ENCODE data around the gene RNF148.

Gene RNF148

GRCh38 chr7:122706836-122707235 is 4.1 kb upstream of the RNF148 start:
- no peak for DNase-seq (ENCODE audit: low read depth)
- TF ChIP-seq MYC (IDR thresholded peaks at IDR 0.05; ENCODE audit: low read depth, low read length) (no peak), MAX (IDR thresholded peaks at IDR 0.05; ENCODE audit: low read depth, low read length) (no peak), POLR2A (IDR thresholded peaks at IDR 0.05; ENCODE audit: extremely low read depth, insufficient read length) (no peak), CTCF (IDR thresholded peaks at IDR 0.05; ENCODE audit: low read depth, low read length) (no peak)
- H3K4me3 ChIP-seq (ENCODE audit: low read depth, low read length): no peak overlapping the region

- no peak within 1 kb of the TSS for H3K4me3 ChIP-seq (ENCODE audit: low read depth, low read length)
- no peak for TF ChIP-seq MAX (IDR thresholded peaks at IDR 0.05; ENCODE audit: low read depth, low read length)
- no peak for TF ChIP-seq POLR2A (IDR thresholded peaks at IDR 0.05; ENCODE audit: extremely low read depth, insufficient read length)
- no peak for TF ChIP-seq MYC (IDR thresholded peaks at IDR 0.05; ENCODE audit: low read depth, low read length)
- TF ChIP-seq CTCF (IDR thresholded peaks at IDR 0.05; ENCODE audit: low read depth, low read length): no peak
- DNase-seq (ENCODE audit: low read depth): no peak
Observed at GRCh38 chr7:122699017-122699416, 3.7 kb downstream of the RNF148 start, which contains the start of gene RNF133. RNF133 (minus strand) TSS chr7:122699117; CDS start chr7:122698918, 199 bp downstream.

GRCh38 chr7:122695816-122696215 is 6.9 kb downstream of the RNF148 start:
- DNase-seq (ENCODE audit: low read depth): no peak
- TF ChIP-seq POLR2A (IDR thresholded peaks at IDR 0.05; ENCODE audit: extremely low read depth, insufficient read length) (no peak), CTCF (IDR thresholded peaks at IDR 0.05; ENCODE audit: low read depth, low read length) (no peak), MYC (IDR thresholded peaks at IDR 0.05; ENCODE audit: low read depth, low read length) (no peak), MAX (IDR thresholded peaks at IDR 0.05; ENCODE audit: low read depth, low read length) (no peak)
- no peak overlapping the region for H3K4me3 ChIP-seq (ENCODE audit: low read depth, low read length)

- H3K4me3 ChIP-seq (ENCODE audit: low read depth, low read length): no peak overlapping the region
- no peak for TF ChIP-seq MYC (IDR thresholded peaks at IDR 0.05; ENCODE audit: low read depth, low read length)
- no peak for TF ChIP-seq POLR2A (IDR thresholded peaks at IDR 0.05; ENCODE audit: extremely low read depth, insufficient read length)
- TF ChIP-seq MAX (IDR thresholded peaks at IDR 0.05; ENCODE audit: low read depth, low read length): no peak
- no peak for TF ChIP-seq CTCF (IDR thresholded peaks at IDR 0.05; ENCODE audit: low read depth, low read length)
- DNase-seq (ENCODE audit: low read depth): no peak
Observed at GRCh38 chr7:122694697-122695096, 8.0 kb downstream of the RNF148 start.

GRCh38 chr7:122692769-122693309 is 9.9 kb downstream of the RNF148 start:
- TF ChIP-seq MYC (IDR thresholded peaks at IDR 0.05; ENCODE audit: low read depth, low read length) (no peak), CTCF (IDR thresholded peaks at IDR 0.05; ENCODE audit: low read depth, low read length) (no peak), MAX (IDR thresholded peaks at IDR 0.05; ENCODE audit: low read depth, low read length) (no peak), POLR2A (IDR thresholded peaks at IDR 0.05; ENCODE audit: extremely low read depth, insufficient read length) (no peak)
- no peak overlapping the region for H3K4me3 ChIP-seq (ENCODE audit: low read depth, low read length)
- DNase-seq (ENCODE audit: low read depth): no peak
